Muscle layer of colon (tissue), 2 donors: ENCODE data around the gene AKR1C2.
A peak's percentile ranks its signal among the peaks of the same experiment; 100 is the strongest.
"Not testable (repeated sequence)": the region's sequence is repeated elsewhere in the genome, so short reads cannot be mapped to it uniquely, and the experiment has no call there.

Source experiments
- H3K27ac ChIP-seq: one replicate; pipeline ENCODE4 v1.7.0; 2013; ENCODE audit warnings: low read depth, mild to moderate bottlenecking, low read length, moderate library complexity
- H3K27me3 ChIP-seq, 2 donors: one replicate each; pipeline ENCODE4 v1.7.0; 2013; ENCODE audit warnings: low read length in 2 of 2, mild to moderate bottlenecking in 2 of 2; ENCODE audit not compliant: insufficient read depth in 2 of 2, control insufficient read depth in 1 of 2
- H3K36me3 ChIP-seq: one replicate; pipeline ENCODE4 v1.7.0; 2013; ENCODE audit warnings: mild to moderate bottlenecking, low read length; ENCODE audit not compliant: insufficient read depth
- H3K4me1 ChIP-seq: one replicate; pipeline ENCODE4 v1.7.0; 2013; ENCODE audit warnings: mild to moderate bottlenecking, low read length; ENCODE audit not compliant: insufficient read depth
- H3K4me3 ChIP-seq, 2 donors: one replicate each; pipeline ENCODE4 v1.7.0; 2013; ENCODE audit warnings: low read length in 2 of 2, low read depth in 1 of 2, mild to moderate bottlenecking in 1 of 2, moderate library complexity in 1 of 2
- H3K9ac ChIP-seq: one replicate; pipeline ENCODE4 v1.7.0; 2013; ENCODE audit warnings: low read length
- H3K9me3 ChIP-seq: one replicate; pipeline ENCODE4 v1.7.0; 2013; ENCODE audit warnings: mild to moderate bottlenecking, low read length
- donor health status: abdominal sarcoma.
- donor health status: Adenocarcinoma of cecum.

The AKR1C2 gene

DNA sequence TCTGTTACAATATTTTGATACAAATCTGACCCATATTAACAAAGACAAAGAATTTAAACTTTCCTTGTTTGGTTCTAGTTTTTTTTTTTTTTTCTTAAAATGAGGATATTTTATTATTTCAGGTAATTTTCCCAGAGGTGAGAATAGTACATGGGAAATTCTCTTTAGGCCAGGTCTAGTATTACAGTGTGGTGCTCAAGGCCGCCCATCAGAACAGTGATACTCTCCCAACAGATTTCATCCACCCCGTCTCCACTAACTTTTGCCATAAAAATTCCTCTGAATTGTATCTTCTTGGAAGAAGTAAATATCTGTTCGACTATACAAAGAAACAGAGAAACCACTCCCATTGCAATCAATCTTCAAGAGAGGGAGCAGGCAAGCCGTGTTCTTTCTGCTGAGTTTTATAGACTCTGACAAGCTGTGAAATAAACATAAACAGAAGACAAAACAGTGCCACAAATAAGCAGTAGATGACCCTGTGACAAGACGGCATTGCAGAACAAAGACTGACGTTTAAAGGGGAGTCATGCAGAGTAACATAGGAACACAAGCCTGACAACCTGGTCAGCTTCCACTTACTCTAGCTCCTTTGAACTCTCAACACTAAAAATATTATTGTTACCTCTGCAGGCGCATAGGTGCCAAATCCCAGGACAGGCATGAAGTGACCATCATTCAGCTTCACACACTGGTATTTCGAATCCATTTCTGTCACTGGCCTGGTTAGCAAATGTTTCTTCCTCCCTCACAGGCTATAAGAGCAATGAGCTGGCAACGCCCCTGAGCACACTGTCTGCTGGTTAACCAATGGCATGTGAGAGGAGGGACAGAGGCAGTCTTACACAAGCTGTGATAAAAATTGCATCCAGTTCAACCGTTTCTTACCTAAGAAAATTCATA lies at the start of gene AKR1C2:
AKR1C2 (minus strand) TSS at position 731 of the 903 bp plus-strand sequence; CDS start at position 709, 22 bp downstream.
- H3K4me3 ChIP-seq, H3K4me1 ChIP-seq, H3K9ac ChIP-seq, H3K27ac ChIP-seq, H3K27me3 ChIP-seq, H3K36me3 ChIP-seq, H3K9me3 ChIP-seq: not testable (repeated sequence)

DNA sequence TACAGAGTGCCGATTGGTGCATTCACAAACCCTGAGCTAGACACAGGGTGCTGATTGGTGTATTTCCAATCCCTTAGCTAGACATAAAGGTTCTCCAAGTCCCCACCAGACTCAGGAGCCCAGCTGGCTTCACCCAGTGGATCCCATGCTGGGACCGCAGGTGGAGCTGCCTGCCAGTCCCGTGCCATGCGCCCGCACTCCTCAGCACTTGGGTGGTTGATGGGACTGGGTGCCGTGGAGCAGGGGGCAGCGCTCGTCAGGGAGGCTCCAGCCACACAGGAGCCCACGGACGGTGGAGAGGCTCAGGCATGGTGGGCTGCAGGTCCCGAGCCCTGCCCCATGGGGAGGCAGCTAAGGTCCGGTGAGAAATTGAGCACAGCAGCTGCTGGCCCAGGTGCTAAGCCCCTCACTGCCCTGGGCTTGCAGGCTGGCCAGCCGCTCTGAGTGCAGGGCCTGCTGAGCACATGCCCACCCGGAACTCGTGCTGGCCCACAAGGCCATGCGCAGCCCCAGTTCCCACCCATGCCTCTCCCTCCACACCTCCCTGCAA lies 49.4 kb upstream of the AKR1C2 start:
- not testable (repeated sequence) for H3K9ac ChIP-seq, H3K9me3 ChIP-seq, H3K36me3 ChIP-seq, H3K4me1 ChIP-seq, H3K4me3 ChIP-seq, H3K27me3 ChIP-seq, H3K27ac ChIP-seq

DNA sequence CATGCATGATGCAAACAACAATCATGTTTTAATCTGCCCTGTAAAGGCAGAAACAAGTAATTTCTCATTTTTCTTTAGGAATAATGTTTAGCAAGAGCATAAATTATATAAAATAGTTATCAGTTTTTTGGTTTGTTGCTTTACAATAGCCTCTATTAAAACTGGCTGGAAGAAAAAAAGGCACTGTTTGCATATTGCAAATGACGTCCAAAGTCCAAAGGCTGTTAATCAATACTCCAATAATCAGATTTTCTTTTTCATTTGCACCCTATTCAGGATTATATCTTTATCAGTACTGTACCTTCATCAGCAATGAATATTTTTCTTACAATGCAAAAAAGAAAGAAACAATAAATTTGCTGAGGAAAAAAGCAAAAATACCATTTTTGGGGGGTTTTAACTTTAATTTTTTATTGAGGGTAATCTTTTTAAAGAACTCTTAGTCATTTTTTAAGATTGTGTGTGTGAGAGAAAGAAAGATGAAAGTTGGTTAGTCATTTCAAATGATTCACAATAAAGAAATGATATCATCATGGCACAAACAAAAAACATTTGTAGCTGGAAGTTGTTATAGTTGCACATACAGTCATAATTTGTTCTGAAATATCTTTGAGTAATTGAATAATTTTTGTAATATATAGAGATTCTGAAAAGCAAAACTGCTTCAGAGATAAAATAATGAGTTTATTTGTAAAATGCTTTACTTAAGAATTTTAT lies 44.4 kb upstream of the AKR1C2 start:
- Histone ChIP-seq H3K4me1 (no peaks in the 10 kb centered on the region), H3K27ac (no peak overlapping the region), H3K36me3 (no peaks in the 10 kb centered on the region), H3K9me3 (no peaks in the 10 kb centered on the region), H3K27me3 (no peaks in the 10 kb centered on the region), H3K9ac (no peak overlapping the region), H3K4me3 (no peak overlapping the region)

DNA sequence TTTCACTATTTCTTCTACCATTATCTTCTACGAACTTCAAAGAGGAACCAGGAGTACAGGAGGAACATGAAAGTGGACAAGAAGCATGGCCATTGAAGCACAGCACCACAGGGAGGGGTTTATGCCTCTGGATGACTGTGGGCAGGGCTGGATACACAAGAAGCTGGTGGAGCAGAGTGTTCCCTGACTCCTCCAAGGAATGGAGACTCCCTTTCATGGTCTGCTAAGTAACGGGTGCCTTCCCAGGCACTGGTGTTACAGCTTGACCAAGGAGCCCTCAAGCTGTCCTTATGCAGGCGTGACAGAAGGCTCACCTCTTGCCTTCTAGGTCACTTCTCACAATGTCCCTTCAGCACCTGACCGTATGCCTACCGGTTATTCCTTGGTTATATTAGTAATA lies 43.4 kb upstream of the AKR1C2 start:
- not testable (repeated sequence) for H3K27me3 ChIP-seq, H3K27ac ChIP-seq, H3K9me3 ChIP-seq, H3K4me3 ChIP-seq, H3K36me3 ChIP-seq, H3K4me1 ChIP-seq, H3K9ac ChIP-seq

DNA sequence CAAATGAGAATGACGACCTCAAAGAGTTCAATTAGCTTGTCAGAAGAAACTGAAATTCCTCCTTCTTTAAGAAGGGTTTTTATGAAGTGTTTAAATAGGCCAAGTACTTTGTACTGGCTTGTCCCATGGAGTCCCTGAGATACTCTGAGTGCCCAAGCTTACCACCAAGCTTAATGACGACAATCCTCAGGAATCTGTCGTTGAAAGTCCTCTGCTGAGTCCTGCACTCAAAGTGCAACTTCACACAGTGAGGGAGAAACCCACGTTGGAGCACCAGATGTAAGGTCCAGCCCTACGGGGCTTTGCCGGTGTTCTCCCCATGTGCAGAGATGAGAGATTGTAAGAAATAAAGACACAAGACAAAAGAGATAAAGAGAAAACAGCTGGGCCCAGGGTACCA lies 42.8 kb upstream of the AKR1C2 start:
- Histone ChIP-seq H3K27ac (no peak overlapping the region), H3K9me3 (no peaks in the 10 kb centered on the region), H3K9ac (no peak overlapping the region), H3K4me3 (no peak overlapping the region), H3K36me3 (no peaks in the 10 kb centered on the region), H3K27me3 (no peaks in the 10 kb centered on the region), H3K4me1 (no peaks in the 10 kb centered on the region)

DNA sequence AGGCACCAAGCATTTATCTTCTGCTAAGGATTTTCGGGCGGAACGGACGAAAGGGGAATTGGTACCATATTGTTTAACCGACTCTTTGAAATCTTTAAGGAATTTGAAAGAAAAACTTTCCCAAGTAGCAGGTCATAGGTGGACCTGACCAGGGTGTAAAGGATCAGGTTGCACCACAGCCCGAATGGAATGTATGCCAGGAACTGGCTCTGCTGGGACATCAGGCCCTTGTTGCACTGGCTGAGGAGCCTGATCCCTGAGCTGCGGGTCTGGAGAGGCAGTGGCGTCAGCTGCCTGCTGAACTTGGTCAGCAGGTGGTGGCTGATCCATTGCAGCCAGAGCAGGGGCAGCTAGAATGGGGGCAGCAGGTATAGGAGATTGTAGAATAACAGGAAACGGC lies 41.4 kb upstream of the AKR1C2 start:
- H3K36me3 ChIP-seq: no peaks in the 10 kb centered on the region
- H3K9ac ChIP-seq: no peak overlapping the region
- H3K4me1 ChIP-seq: peaks cover 3% of the 10 kb centered on the region
- no peak overlapping the region for H3K4me3 ChIP-seq
- no peaks in the 10 kb centered on the region for H3K9me3 ChIP-seq
- H3K27me3 ChIP-seq: no peaks in the 10 kb centered on the region
- no peak overlapping the region for H3K27ac ChIP-seq

DNA sequence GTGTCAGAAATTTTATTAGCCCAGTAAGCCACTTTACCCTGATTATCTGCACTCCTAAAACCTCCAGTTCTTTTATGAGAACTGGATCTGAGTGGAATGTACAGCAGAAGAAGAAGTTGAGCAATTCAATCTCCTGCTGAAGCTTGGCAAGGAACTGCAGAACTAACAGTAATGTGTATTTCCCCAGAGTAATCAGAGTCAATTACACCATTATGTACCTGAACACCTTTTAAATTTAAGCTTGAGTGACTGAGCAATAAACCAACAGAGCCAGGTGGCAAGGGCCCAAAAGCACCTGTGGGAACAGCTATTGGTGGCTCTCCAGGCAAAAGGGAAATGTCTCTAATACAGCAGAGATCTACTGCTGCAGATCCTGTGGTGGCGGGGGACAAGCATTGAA lies 40.1 kb upstream of the AKR1C2 start:
- Histone ChIP-seq H3K4me3 (no peak overlapping the region), H3K27me3 (no peaks in the 10 kb centered on the region), H3K36me3 (no peaks in the 10 kb centered on the region), H3K27ac (no peak overlapping the region), H3K4me1 (peaks cover 3% of the 10 kb centered on the region), H3K9ac (no peak overlapping the region), H3K9me3 (no peaks in the 10 kb centered on the region)

DNA sequence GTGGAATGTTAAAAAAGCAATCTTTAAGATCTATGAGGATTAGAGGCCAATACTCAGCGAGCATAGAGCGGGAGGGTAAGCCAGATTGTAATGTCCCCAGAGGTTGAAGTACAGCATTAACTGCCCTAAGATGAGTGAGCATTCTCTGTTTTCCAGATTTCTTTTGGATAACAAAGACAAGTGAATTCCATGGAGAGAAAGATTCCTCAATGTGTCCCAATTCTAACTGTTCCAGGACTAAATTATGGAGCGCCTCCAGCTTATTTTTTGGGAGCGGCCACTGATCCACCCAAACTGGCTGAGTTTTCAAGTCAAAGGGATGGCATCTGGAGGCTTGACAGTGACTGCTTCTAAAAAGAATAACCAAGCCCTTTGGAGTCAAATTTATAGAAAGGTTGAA lies 39.3 kb upstream of the AKR1C2 start:
- Histone ChIP-seq H3K9ac (no peak overlapping the region), H3K9me3 (no peaks in the 10 kb centered on the region), H3K36me3 (no peaks in the 10 kb centered on the region), H3K4me1 (peaks cover 3% of the 10 kb centered on the region), H3K27me3 (no peaks in the 10 kb centered on the region), H3K27ac (no peak overlapping the region), H3K4me3 (no peak overlapping the region)

DNA sequence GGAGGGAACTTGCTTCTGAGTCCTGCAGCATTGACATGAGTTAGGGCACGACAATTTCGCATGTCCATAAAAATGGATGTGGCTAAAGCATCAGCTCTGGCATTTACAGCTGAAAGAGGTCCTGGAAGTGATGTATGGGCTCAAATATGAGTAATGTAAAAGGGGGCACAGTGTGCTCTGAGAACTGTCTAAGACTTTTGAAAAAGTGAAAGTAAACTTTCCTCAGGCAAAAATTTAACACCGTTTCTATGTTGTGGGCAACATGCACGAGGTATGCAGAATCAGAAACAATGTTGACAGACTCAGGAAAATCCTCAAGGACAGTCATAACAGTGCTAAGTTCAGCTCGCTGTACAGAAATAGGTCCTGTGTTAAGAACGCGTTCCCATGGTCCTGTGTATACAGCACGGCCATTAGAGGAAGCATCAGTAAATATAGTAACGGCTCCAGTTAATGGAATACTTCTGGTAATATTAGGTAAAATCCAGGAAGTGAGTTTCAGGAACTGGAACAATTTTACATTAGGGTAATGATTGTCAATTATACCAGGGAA lies 37.9 kb upstream of the AKR1C2 start:
- Histone ChIP-seq H3K27me3 (no peaks in the 10 kb centered on the region), H3K9me3 (no peaks in the 10 kb centered on the region), H3K9ac (no peak overlapping the region), H3K27ac (no peak overlapping the region), H3K4me3 (peak overlapping the region in 1 of 2 donors; percentile 6), H3K4me1 (peaks cover 3% of the 10 kb centered on the region), H3K36me3 (no peaks in the 10 kb centered on the region)

DNA sequence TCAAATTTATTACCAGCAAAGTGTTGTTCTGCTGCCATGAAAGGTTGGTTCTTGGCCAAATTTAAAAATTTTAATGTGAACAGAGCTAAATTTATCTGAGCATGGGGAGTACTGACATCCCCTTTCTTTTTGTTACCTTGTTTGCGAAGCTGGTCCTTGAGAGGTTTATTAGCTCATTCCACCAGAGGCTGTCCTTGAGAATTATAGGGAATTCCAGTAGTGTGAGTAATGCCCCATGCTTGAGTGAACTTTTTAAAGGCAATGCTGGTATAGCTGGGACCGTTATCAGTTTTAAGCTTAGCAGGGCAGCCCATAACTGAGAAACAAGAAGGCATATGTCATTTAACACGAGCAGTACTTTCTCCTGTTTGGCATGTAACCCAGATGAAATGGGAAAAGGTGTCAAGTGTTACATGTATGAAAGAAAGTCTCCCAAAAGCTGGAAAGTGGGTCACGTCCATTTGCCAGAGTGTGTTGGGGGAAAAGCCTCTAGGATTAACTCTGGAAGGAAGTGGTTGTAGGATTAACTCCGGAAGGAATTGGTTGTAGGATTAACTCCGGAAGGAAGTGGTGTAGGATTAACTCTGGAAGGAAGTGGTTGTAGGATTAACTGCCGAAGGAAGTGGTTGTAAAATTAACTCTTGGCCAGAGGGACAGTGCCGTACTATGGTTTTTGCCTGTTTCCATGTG lies 37.3 kb upstream of the AKR1C2 start:
- H3K4me3 ChIP-seq: peak overlapping the region in 1 of 2 donors; percentile 6
- no peaks in the 10 kb centered on the region for H3K9me3 ChIP-seq
- H3K36me3 ChIP-seq: no peaks in the 10 kb centered on the region
- H3K9ac ChIP-seq: no peak overlapping the region
- no peaks in the 10 kb centered on the region for H3K27me3 ChIP-seq
- no peak overlapping the region for H3K27ac ChIP-seq
- peaks cover 3% of the 10 kb centered on the region for H3K4me1 ChIP-seq
